ENCODE results near the gene STXBP5. TPM values are rescaled to one million over a fixed set of nuclear protein-coding genes. Genes with fewer than 3 reads are reported as not detected.

STXBP5 gene
- total and polyA plus RNA-seq, 2 experiments from 2014 or later = 11.1 to 30.3 TPM

- no peaks in the 10 kb centered on the region for H3K27me3 ChIP-seq
- TF ChIP-seq EZH2phosphoT487 (IDR thresholded peaks at IDR 0.05; ENCODE audit: low read depth, severe bottlenecking, unreplicated experiment) (no peak), CTCF (IDR thresholded peaks at IDR 0.05; ENCODE audit: poor library complexity) (no peak), EZH2 (IDR thresholded peaks at IDR 0.05; ENCODE audit: borderline replicate concordance) (no peak)
- no peaks in the 10 kb centered on the region for H3K36me3 ChIP-seq (replicated peaks; ENCODE audit: insufficient read depth, low read depth)
- no peak for DNase-seq (ENCODE audit: low spot score)
- H2AFZ ChIP-seq = no peak overlapping the region
- H3K9me3 ChIP-seq (ENCODE audit: low read depth) = no peaks in the 10 kb centered on the region
- 35% methylated on average over 1 of the region's 1 CpG for WGBS (ENCODE audit: low lambda C conversion rate, missing lambda C conversion rate)
- no peak overlapping the region for H3K27ac ChIP-seq
- no peak overlapping the region for H3K4me2 ChIP-seq
- no peaks in the 10 kb centered on the region for H3K79me2 ChIP-seq
- no peaks in the 10 kb centered on the region for H3K9me2 ChIP-seq (replicated peaks; ENCODE audit: insufficient read depth)
- no peaks in the 10 kb centered on the region for H3K4me1 ChIP-seq (ENCODE audit: insufficient read depth)
- H3K4me3 ChIP-seq = no peak overlapping the region
- H4K20me1 ChIP-seq (ENCODE audit: insufficient read depth, poor library complexity, severe bottlenecking) = no peaks in the 10 kb centered on the region
Measured at GRCh38 chr6:147262946-147263345, 58.7 kb downstream of the STXBP5 start.

DNA sequence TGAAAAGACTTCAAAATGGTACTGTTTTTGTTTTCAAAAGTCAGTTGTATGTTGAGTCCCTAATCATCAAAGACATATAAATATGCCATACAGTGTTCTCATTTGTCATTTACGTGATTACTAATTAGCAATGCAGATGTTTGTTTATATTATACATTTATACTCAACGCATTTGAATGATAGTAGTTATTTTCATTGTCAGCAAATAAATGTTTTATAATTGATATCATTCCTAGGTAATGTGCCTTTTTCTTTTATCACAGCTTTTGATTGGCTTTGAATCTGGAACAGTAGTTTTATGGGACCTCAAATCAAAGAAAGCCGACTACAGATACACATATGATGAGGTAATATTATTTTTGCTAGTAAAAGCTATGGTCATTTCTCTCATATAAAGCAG is 62.6 kb downstream of the STXBP5 start:
- H3K27ac ChIP-seq = no peak overlapping the region
- H3K27me3 ChIP-seq = no peaks in the 10 kb centered on the region
- no peaks in the 10 kb centered on the region for H3K36me3 ChIP-seq (replicated peaks; ENCODE audit: insufficient read depth, low read depth)
- H4K20me1 ChIP-seq (ENCODE audit: insufficient read depth, poor library complexity, severe bottlenecking) = no peaks in the 10 kb centered on the region
- H3K9me3 ChIP-seq (ENCODE audit: low read depth) = no peaks in the 10 kb centered on the region
- no peaks in the 10 kb centered on the region for H3K4me1 ChIP-seq (ENCODE audit: insufficient read depth)
- TF ChIP-seq EZH2phosphoT487 (IDR thresholded peaks at IDR 0.05; ENCODE audit: low read depth, severe bottlenecking, unreplicated experiment) (no peak), EZH2 (IDR thresholded peaks at IDR 0.05; ENCODE audit: borderline replicate concordance) (no peak), CTCF (IDR thresholded peaks at IDR 0.05; ENCODE audit: poor library complexity) (no peak)
- no peak for DNase-seq (ENCODE audit: low spot score)
- H3K4me2 ChIP-seq = no peak overlapping the region
- H3K9me2 ChIP-seq (replicated peaks; ENCODE audit: insufficient read depth) = no peaks in the 10 kb centered on the region
- no peaks in the 10 kb centered on the region for H3K79me2 ChIP-seq
- H2AFZ ChIP-seq = no peak overlapping the region
- no peak overlapping the region for H3K4me3 ChIP-seq
- WGBS (ENCODE audit: low lambda C conversion rate, missing lambda C conversion rate) = 92% methylated on average over 3 of the region's 3 CpGs

DNA sequence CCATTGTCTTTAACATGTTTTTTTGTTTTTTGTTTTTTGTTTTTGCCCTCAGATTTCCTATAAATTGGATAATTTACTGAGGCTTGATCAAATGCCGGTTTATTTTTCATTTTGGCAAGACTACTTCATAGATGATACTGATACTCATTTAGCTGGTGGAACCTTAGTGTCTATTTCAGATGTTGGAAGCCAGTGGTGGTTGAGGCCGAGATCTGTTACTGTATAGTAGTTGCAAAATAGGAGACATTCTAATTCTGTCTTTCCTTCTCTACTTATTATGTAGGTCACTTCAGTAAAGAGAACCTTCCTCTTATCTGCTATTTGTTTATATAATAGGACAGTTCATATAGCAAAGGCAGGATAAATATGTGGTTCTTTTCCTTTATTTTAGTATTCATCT is 63.4 kb downstream of the STXBP5 start:
- H3K36me3 ChIP-seq (replicated peaks; ENCODE audit: insufficient read depth, low read depth) = no peaks in the 10 kb centered on the region
- H3K4me1 ChIP-seq (ENCODE audit: insufficient read depth) = no peaks in the 10 kb centered on the region
- H3K9me2 ChIP-seq (replicated peaks; ENCODE audit: insufficient read depth) = no peaks in the 10 kb centered on the region
- no peak overlapping the region for H3K4me3 ChIP-seq
- H3K27me3 ChIP-seq = no peaks in the 10 kb centered on the region
- WGBS (ENCODE audit: low lambda C conversion rate, missing lambda C conversion rate) = 97% methylated on average over 2 of the region's 2 CpGs
- no peak for DNase-seq (ENCODE audit: low spot score)
- no peaks in the 10 kb centered on the region for H4K20me1 ChIP-seq (ENCODE audit: insufficient read depth, poor library complexity, severe bottlenecking)
- H3K79me2 ChIP-seq = no peaks in the 10 kb centered on the region
- no peak overlapping the region for H3K27ac ChIP-seq
- TF ChIP-seq EZH2 (IDR thresholded peaks at IDR 0.05; ENCODE audit: borderline replicate concordance) = no peak
- H3K4me2 ChIP-seq = no peak overlapping the region
- H3K9me3 ChIP-seq (ENCODE audit: low read depth) = no peaks in the 10 kb centered on the region
- H2AFZ ChIP-seq = no peak overlapping the region

DNA sequence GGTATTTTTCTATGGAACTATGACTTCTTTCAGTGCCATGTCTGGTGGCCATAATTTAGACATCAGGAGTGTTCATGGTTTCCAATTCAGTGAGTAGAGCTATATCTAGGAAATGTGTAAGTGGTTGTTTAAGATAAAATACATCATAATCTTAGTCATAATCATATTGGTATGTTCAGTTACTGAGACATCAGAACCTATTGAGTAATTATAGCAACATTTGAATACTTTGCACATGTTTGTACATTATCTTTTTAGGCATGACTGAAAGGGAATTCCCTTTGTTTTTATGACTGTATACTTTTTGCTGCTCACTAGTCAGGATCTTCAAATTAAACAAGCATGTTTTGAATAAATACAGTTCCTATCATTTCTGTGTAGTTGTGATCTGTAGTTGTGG is 64.0 kb downstream of the STXBP5 start:
- Histone ChIP-seq H3K9me2 (replicated peaks; ENCODE audit: insufficient read depth) (no peaks in the 10 kb centered on the region), H3K4me2 (no peak overlapping the region), H3K4me3 (no peak overlapping the region), H3K79me2 (no peaks in the 10 kb centered on the region), H3K27ac (no peak overlapping the region), H3K27me3 (no peaks in the 10 kb centered on the region), H3K4me1 (ENCODE audit: insufficient read depth) (no peaks in the 10 kb centered on the region), H3K36me3 (replicated peaks; ENCODE audit: insufficient read depth, low read depth) (no peaks in the 10 kb centered on the region), H3K9me3 (ENCODE audit: low read depth) (no peaks in the 10 kb centered on the region), H4K20me1 (ENCODE audit: insufficient read depth, poor library complexity, severe bottlenecking) (no peaks in the 10 kb centered on the region), H2AFZ (no peak overlapping the region)
- no peak for TF ChIP-seq EZH2phosphoT487 (IDR thresholded peaks at IDR 0.05; ENCODE audit: low read depth, severe bottlenecking, unreplicated experiment)
- TF ChIP-seq EZH2 (IDR thresholded peaks at IDR 0.05; ENCODE audit: borderline replicate concordance) = no peak
- no peak for TF ChIP-seq CTCF (IDR thresholded peaks at IDR 0.05; ENCODE audit: poor library complexity)
- DNase-seq (ENCODE audit: low spot score) = no peak

Data from hepatocyte (in vitro differentiated cells).